HuH-7.5 (cell line): ENCODE data around the gene NADSYN1.

Experiments used
- DNase-seq: peaks from one replicate; pipeline ENCODE4 v3.0.0; 2011; ENCODE audit warnings: low spot score

The NADSYN1 gene

DNA sequence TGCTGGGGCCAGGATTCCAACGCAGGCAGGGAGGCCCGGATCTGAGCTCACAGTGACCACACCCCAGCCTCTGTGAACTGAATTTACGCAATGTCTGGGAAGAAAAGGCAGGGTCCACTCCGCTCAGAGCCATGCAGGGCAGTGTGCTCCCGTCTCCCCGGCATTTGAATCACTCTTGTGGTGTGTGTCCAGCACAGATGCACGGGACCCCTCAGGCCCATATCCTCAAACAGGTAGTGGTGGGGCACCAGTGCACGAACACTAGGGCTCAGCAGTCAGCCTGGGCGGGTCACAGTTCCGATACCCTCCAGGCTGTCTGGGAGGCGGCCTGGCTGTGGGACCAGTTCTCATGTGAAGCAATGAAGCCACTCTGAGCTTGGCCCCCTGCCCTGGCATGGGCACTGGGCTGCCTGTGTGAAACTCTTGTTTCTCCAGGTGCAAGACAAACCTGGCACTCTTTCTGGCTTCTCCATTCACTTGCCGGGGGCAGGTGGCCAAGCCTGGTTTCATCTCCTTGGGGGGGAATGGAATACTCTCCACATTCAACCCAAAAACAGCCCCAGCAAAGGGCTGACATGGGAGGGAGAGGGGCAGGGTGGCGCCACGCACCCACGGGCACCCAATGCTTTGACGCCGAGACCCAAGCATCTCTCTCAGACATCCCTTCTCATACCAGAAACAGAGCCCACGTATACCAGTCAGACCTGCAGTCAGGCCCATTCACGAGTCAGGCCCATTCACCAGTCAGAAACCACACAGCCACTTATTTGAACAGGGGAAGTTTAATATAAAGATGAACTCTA lies 19.2 kb upstream of the NADSYN1 start:
- DNase-seq: peak; percentile 81

DNA sequence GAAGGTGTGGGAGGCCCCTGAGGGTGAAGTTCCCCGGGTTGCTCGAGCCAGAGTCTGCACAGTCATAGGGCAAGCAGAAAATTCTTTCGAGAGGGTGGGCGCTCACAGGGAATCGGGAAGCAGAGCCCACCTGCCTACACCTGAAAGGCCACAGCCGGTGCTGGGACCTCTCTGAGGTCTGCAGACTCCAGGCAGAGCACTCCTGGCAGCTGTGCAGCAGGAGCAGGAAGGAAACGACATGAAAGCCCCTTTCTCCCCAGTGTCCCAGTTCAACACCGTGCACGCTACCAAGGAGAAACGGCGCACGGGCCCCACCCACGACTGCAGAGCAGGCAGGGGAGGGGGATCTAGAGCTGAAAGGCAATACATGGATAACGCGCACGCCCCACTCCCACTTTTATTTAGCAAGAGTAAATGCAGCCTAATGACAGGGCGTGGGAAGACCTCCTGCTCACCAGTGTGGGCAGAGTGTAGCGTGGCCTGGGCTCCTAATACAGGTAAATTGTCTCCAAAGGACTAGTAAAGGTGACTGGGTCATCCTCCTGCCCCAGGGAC lies 18.4 kb upstream of the NADSYN1 start:
- no peak for DNase-seq

DNA sequence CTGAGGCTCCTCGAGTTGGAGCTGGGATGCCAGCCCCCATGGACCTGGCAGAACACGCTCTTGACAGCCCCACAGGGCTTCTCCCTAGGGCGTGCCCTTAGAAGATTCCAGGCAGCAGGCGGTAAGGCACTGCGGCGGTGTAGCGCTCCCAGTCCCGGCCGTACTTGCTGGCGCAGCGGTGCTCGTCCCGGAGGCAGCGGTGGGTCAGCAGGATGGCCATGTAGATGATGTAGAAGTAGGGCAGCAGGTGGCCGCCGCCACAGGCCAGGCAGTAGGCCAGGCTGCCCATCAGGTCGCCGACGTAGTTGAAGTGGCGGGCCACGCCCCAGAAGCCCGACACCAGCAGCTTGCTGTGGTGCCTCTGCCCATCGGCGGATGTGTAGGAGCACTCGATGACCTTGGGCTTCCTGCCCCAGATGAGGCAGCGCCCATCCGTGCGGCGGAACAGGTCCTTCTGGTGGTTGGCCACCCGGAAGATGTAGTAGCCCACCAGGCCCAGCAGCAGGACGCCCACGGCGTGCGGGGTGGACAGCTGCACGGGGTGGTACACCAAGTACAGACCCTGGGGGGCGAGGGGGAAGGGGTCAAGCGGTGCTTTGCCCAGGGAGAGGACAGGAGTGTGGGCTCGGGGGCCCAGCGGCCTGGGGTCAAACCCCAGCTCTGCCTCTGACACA lies 17.6 kb upstream of the NADSYN1 start:
- DNase-seq: no peak

DNA sequence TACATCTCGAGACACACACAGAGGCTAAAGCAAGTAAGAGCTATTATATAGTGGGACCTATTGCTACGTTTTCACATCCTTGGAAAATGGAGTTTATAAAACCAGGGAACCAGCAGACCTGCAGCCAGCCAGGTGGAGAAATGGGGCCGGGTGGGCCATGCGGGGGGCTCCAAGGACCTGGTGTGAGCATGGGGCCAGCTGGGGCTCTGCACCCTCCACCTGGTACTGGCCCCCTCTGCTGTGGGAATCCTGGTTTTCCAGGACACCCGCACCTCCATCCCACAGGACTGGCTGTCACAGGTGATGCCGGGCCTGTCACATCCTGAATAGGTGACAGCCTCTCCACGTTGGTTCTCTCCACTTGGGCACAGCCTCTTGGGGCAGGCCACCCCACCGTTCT lies 16.1 kb upstream of the NADSYN1 start:
- DNase-seq: no peak

DNA sequence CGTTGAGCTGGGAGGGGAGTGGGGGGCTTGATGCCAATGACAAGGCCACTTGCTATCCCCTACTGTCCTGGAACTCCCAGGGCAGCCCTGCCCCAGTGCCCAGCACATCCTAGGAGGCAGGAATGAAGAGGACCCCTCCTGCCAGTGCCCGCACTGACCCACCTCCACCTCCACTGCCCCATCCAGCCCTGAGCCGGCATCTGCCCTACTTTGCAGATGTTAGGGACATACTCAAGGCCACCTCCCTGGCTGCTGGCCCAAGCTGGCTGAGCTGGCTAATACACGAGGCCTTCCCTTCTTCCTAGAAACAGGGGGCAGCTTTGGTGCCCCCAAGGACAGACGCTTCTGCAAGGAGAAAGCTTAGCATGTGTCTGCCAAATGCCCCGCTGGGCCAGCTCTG lies 15.6 kb upstream of the NADSYN1 start:
- DNase-seq: no peak

DNA sequence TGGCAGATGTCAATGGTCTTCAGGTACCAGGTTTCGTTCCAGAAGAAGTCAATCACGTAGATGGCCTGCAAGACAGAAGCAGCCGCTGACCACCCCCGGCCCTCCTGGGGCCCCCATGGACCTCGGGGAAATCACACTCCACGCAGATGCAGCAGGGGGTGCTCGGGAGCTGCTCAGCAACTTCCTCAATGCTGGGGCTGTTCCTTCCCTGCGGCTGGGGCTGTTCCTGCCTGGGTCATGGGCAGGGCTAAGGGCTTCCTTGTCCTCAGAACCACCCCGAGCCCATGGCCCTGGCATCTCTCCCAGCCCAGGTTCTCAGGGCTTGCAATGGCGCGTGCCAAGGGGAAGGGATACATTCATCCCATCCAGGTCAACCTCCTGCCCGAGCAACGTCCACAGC lies 15.1 kb upstream of the NADSYN1 start:
- no peak for DNase-seq

DNA sequence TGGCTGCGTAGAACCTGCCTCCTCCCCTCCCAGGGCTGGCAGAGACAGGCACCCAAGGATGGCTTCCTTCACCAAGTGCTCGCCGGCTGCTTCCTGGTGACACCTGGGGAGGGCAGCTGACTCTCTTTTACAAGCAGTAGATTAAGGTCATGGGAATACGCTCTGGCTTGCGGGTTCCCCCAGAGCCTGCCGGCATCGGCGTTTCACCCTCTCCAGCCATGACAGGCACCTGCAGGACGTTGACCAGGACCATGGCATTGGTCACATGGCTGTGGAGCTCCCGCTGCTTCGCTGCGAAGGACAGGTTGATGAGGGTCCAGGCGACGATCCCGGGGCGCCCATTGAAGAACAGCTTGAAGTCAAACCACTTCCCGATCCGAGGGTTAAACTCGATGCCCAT lies 14.4 kb upstream of the NADSYN1 start:
- DNase-seq: no peak

DNA sequence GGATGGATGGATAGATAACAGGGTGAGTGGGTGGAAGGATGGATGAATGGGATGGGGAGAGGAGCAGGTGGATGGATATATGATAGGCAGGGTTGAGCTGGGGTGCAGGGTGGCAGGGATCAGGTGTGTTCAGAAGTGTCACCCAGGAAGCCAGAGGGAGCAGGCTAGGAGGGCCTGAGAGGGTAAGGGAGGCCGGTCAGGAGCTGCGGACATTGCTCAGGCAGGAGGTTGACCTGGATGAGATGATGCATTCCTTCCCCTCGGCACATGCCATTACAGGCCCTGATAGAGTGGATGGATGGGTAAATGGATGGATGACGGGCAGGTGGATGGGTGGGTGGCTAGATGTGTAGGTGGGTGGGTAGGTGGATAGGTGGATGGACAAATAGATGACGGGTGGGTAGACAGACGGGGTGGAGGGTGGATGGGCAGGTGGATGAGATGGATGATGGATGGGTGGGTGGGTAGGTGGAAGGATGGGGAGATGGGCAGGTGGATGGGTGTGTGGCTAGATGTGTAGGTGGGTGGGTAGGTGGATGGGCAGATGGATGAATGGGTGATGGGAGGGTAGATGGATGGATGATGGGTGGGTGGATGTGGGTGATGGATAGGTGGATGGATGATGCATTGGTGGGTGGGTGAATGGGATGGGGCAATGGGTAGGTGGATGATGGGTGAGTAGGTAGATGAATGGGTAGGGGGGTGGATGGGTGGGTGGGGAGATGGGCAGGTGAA lies 12.8 kb upstream of the NADSYN1 start:
- no peak for DNase-seq

DNA sequence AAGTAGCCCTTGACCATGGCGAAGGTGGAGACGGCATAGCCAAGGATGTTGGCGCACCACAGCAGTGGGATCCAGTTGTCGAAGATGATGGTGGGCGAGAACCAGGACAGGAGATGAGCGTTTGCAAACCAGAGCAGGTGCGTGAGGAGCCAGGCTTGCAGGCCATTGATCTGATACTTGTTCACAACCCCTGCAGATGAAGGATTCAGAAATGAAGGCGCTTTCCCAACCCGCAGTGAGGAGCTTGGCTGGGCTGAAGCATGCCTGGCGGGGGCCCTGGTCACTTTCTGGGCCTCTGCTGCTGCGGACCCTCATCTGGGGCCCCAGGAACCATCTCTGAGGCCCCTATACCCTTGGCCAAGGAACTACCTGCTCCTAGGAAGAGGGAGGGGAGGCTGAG lies 11.8 kb upstream of the NADSYN1 start:
- no peak for DNase-seq

DNA sequence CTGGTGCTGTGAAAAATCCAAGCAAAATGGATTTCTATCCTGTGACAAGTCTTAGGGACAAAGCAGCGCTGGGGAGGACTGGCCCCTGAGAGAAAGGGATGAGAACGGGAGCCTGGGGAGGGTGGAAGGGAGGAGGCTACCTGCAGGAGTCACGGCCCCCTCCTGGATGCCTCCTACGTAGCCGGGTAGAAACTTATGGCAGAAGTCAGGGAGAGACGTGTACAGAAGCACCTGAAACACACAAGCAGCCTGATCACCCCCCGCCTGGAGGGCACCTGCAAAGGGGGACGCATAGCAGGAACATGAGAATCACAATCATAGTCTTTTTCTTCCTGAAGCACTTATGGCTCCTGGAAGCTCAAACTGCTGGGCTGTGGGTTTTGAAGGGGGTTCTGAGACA lies 10.9 kb upstream of the NADSYN1 start:
- no peak for DNase-seq

DNA sequence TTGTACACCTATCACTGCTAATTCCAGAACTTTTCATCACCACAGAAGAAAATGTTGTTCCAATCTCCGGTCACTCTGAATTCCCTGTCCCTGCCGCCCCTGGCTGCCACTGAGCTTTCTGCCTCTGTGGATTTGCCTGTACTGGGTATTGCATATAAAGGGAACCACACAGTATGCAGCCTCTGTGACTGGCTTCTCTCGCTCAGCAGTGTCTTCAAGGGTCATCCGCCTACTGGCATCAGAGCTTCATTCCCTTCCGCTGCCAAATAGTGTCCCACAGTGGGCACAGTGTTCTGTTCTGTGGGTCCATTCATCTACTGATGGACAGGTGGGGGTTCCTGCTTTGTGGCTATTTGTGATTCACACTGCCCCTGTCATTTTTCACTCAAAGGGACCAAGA lies 10.1 kb upstream of the NADSYN1 start:
- DNase-seq: no peak

DNA sequence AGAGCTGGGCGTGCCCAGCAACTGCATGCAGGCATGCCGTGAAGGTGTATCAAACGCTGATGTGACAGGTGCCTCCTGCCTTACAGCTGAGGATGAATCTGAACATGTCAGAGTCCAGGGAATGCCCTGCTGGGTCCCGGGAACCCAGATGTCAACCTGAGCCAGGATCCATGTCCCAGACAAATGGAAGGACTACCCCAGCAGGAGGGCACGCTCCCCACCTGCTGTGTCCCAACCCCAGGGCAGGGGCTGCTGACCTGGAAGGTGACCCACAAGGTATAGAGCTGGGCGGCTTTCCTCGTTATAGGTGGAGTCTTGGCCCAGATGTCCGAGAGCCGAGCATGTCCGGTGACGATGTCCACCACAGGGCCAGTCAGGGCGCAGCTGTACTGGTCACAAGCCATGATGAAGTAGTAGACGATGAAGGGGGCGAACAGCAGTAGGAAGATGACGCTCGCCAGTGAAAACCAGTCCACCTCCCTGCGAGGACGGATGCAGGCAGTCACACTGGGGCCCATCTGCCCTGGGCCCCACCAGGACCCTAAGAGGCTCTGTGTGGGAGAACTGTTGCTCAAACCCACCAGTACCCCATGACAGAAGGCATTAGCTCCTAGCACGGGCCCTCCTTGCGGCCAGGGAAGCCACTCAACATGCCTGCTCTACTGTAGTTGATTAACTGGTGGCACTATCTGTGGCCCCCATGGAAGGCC lies 9.1 kb upstream of the NADSYN1 start:
- DNase-seq: no peak

DNA sequence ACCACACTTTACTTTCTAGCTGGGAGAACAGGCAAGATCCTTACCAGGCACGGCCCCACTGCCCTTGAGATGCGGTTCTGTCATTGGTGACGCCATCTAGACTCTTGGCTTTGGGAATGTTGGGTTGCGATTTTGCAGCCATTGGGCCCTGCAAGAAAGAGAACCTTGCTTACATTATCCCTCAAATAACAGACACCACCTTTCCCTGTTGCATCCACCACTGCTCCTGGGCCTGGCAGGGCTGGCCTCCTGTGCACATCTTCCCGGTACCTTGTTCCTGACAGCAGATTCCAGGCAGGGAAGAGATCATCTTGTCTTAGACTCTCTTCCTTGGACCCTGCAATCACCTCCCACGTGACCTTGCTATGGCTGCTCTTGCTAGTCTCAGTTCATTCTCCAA lies 8.2 kb upstream of the NADSYN1 start:
- no peak for DNase-seq

DNA sequence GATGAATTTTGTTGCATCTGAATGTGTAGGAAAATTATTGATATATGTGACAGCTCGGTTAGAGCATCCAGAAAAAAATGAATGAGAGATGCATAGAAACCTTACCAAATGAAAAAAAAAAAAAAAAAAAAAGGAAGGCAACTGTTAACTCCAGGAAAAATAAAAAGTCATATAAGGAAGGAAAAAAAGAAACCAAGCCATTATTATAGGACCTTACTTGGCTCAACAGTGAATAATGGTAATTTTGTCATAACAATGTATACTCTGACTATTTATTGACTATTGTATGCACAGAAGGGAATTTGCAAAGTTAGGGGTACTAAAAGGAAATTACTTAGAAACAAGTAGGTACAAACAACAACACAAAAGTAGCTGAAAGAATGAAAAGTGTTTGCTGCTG lies 6.9 kb upstream of the NADSYN1 start:
- DNase-seq: no peak

DNA sequence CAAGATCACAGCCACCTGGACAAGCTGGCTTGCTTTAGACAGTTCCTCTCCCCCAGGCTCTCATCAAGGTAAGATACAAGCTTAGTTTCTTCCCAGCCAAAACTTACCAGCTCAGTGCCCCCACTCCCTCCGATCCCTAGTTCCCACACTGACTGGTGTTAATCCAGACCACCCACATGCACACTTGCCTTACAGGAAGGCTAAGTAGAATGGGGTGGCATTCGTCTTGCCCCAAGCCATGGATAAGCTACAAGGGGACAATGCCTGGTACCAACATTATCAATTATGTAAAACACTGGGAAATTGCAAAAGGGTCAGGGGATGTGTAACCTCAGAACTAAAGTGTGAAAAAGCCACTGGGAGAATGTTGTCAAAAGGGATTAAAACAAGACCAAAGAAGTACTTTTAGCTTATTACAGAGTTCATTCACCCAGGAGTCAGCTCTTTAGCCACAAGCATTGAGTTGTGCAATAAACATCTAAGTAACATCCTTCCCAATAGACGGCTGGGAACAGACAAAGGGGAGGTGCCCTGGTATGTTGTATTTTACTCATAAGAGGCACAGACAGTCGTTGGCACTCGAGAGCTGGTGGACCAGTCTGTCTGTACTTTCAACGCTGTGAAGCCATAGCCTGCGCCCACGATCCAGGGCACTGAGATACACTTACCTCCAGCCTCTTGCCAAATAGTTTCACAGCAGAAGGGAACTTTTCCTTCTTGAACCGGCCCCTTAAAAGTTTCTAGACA lies 5.9 kb upstream of the NADSYN1 start:
- DNase-seq: peak; percentile 84

DNA sequence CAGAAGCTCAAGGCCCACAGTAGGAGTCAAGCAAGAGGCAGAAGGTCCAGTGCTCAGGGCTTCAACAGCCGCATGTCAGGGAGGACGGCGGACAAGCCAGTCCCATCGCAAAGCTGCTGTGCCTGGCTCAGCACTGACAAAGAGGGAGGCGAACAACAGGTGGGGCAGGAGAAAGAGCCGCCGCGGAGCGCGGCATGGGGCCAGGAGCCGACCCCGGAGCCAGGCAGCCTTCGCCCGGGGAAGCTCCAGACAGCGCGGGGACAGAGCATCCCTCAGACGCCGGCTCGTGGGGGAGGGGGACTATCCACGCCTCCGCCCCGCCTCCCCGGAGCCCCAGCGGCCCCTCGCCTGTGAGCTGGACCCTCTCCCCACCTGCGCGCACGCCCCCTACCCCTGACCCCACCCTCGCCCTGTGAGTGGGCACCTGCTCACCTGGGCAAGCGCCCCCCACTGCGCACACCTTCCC lies 5.2 kb upstream of the NADSYN1 start:
- DNase-seq: peak; percentile 64

DNA sequence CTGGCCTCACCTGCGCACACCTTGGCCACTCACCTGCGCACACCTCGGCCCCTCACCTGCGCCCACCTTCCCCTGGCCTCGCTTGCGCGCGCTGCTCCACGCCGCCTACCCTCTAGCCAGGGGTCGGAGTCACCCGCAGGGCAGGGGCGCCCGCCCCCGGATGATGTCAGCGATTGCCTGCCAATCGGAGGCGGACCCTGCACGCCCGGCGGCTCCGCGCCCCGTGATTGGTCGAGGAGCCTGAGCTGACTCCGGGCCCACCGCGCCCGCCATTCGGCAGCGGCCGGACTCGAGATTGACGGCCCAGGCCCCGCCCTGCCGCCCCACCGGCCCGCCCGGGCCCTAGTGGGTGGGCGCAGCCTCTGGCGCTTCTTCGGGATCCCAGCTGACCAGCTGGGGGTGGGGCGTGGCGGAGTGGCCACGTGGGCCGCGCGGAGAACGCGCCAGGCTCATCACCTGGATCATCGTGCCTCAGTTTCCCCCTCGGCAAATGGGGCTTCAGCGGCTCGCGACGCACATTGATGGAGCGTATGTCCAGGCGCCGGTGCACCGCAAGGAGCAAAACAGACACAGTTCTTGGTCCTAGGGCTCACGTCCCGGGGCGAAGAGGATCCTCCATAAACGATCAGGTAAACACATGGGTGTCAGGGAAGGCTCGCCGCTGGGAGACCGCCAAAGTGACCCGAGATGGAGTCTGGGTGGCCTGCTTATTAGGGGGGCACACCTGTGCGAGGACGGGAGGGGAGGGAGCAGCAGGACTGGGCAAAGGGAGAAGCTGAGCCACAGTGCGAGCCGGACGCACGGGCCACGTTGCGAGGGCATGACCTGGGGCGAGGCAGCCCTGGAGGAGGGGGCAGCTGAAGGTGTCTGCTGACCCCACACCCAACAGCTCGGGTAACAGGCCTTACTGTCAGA lies 4.5 kb upstream of the NADSYN1 start, which contains the start of gene DHCR7:
DHCR7 (minus strand) TSS at position 137 of the 915 bp plus-strand sequence. CDS start 3,441 bp downstream, outside the sequence.
- DNase-seq: peak; percentile 99

DNA sequence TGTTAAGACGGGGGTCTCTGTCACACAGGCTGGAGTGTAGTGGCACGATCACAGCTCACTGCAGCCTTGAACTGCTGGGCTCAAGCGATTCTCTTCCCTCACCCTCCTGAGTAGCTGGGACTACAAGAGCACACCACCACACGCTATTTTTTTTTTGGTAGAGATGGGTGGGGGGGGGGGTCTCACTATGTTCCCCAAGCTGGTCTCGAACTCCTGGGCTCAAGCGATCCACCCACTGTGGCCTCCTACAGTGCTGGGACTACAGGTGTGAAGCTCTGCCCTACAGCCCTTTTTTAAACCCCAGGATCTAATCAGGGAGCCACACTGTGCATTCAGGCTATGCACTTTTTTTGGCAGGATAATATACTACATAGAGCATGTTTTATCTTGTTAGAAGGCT lies 3.4 kb upstream of the NADSYN1 start:
- no peak for DNase-seq

DNA sequence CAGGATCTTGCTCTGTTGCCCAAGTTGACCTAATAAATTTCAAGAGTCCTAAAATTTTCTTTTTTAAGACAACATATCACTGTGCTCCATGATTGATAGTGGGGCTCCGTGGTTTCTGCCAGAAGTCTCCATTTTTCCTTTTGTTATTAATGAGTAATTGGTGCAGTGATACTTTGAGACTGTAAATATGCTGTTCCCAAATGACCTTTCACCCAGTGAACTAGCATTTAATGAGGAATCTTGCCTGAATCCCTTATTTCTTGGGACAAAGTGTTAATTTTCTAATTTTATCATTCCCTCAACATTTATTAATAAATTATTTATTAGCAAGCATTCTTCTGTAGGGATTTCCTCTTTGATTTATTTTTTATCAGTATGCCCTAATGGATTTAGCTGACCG lies 2.5 kb upstream of the NADSYN1 start:
- DNase-seq: no peak

DNA sequence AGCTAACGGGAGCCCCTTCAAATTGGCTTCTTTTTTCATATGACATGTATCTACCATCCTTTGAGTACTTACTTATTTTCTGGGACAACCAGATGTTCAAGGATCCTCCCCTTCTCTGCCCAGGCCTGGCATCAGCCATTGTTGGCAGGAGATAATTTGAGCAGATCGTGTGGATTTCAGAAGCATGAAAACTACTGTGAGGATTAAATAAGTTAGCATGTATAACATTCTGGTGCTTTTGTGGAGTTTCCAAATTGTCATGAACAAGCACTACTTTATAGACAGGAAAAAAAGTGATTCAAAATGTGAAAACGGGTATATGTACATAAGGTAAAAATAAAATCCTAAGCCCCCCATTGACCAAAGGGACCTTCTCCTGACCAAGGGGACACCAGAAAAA lies 2.1 kb upstream of the NADSYN1 start:
- DNase-seq: no peak
